Thymus (tissue), 11 donors: ENCODE measurements around the gene RABGAP1L. TPM values are rescaled to one million over a fixed set of nuclear protein-coding genes. Genes with fewer than 3 reads are reported as not detected.
A peak's percentile ranks its signal among the peaks of the same experiment; 100 is the strongest.

ENCODE experiments used
- DNase-seq, 9 donors: peaks; one replicate each; pipeline ENCODE4 v3.0.0-alpha.2; 2013; ENCODE audit warnings: low spot score in 9 of 9, low read depth in 6 of 9, missing footprints in 1 of 9
- H3K27ac ChIP-seq, 2 donors: one replicate each; pipeline ENCODE4 v1.5.1; 2013; ENCODE audit warnings: control low read depth in 1 of 2, low read depth in 1 of 2, low read length in 1 of 2, mild to moderate bottlenecking in 1 of 2, moderate library complexity in 1 of 2
- H3K27me3 ChIP-seq, 2 donors: one replicate each; pipeline ENCODE4 v1.5.1; 2013; ENCODE audit warnings: low read length in 1 of 2; ENCODE audit not compliant: control insufficient read depth in 2 of 2, insufficient read depth in 1 of 2
- H3K36me3 ChIP-seq, 2 donors: one replicate each; pipeline ENCODE4 v1.5.1; 2013; ENCODE audit warnings: low read length in 1 of 2, mild to moderate bottlenecking in 1 of 2, moderate library complexity in 1 of 2; ENCODE audit not compliant: control insufficient read depth in 2 of 2, insufficient read depth in 2 of 2
- H3K4me1 ChIP-seq, 2 donors: one replicate each; pipeline ENCODE4 v1.5.1; 2013; ENCODE audit warnings: low read length in 2 of 2; ENCODE audit not compliant: control insufficient read depth in 2 of 2, insufficient read depth in 2 of 2
- H3K4me3 ChIP-seq, 2 donors: one replicate each; pipeline ENCODE4 v1.5.1; 2013; ENCODE audit warnings: low read length in 2 of 2, control low read depth in 1 of 2, mild to moderate bottlenecking in 1 of 2
- H3K9me3 ChIP-seq, 2 donors: one replicate each; pipeline ENCODE4 v1.5.1; 2013; ENCODE audit warnings: low read length in 1 of 2, mild to moderate bottlenecking in 1 of 2; ENCODE audit not compliant: control insufficient read depth in 2 of 2, insufficient read depth in 1 of 2
- WGBS: extraction: QIAGEN DNeasy Blood & Tissue Kit; methylation state at CpG from one replicate; pipeline ENCODE4 v1.1.7; 2013; 5-methylcytosine and 5-hydroxymethylcytosine counted together
- polyA plus RNA-seq: library from polyadenylated mRNA; stranded (reverse); fragments of 200-250 nt; gene quantifications from one replicate; pipeline ENCODE4 v1.2.3, GENCODE V29; 2013
- total RNA-seq: library from RNA; stranded (reverse); fragments of 120-200 nt; gene quantifications from one replicate; pipeline ENCODE4 v1.2.4, GENCODE V29; 2013
- donor health status: healthy.

Gene RABGAP1L
- total and polyA plus RNA-seq, 2 donors = 30.6 to 37.4 TPM

DNA sequence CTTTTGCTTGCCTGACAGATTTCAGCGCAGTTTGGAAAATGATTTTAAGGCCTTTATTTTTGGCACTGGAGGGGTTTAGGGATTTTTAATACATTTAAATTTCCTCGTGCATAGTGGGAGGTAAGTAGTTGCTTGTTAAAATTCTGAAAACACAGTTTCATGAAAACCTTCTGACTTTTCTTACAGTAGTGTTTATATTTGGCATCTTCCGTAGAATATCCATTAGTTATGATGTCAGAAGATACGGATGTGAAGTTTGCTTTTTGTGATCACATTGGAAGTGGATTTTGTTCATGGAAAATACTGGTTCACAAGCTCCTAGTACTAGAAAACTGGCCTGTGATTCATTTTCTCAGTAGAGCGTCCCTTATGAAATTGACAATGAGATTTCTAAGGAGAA, 1.3 kb downstream of the RABGAP1L start:
- no peaks in the 10 kb centered on the region for H3K9me3 ChIP-seq
- WGBS = 95% methylated on average over 5 of the region's 5 CpGs
- H3K27ac ChIP-seq = no peak overlapping the region
- H3K27me3 ChIP-seq = no peaks in the 10 kb centered on the region
- H3K4me3 ChIP-seq = peak overlapping the region; percentile 90 to 96
- DNase-seq = no peak
- peaks cover 10 to 12% of the 10 kb centered on the region in 2 donors for H3K4me1 ChIP-seq
- H3K36me3 ChIP-seq = no peaks in the 10 kb centered on the region

GRCh38 chr1:174161813-174162212, 2.5 kb downstream of the RABGAP1L start:
- H3K4me3 ChIP-seq = no peak overlapping the region
- peaks cover 10 to 12% of the 10 kb centered on the region in 2 donors for H3K4me1 ChIP-seq
- H3K27me3 ChIP-seq = no peaks in the 10 kb centered on the region
- H3K9me3 ChIP-seq = no peaks in the 10 kb centered on the region
- 96% methylated on average over 6 of the region's 6 CpGs for WGBS
- no peak for DNase-seq
- no peak overlapping the region for H3K27ac ChIP-seq
- no peaks in the 10 kb centered on the region for H3K36me3 ChIP-seq

- WGBS = 100% methylated on average over 2 of the region's 2 CpGs
These were observed 5.5 kb downstream of the RABGAP1L start for GRCh38 chr1:174164826-174165225.

DNA sequence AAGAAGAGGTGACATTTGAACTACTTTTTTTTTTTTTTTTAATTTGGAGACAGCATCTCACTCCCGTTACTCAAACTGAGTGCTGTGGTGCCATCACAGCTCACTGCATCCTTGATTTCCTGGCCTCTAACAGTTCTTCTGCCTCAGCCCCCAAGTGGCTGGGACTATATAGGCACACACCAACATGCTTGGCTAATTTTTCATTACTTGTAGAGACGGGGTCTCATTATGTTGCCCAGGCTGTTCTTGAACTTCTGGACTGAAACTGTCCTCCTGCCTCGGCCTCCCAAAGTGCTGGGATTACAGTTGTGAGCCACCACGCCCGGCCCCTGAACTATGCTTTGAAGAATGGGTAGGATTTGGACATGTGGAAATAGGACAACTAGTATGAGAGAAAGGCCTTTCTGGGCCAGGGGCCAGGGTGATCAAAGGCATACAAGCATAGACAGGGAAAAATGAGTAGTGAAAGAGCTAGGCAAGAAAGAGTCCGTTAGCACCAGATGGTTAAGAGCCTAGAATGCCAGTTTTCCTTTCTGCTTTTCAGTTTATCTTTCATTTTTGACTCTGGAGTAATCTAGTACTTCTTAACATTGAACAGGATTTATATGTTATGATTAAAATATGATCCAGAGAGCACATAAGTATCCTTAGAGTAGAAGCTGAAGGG, 6.3 kb downstream of the RABGAP1L start:
- Histone ChIP-seq H3K4me3 (no peak overlapping the region), H3K27me3 (no peaks in the 10 kb centered on the region), H3K36me3 (no peaks in the 10 kb centered on the region), H3K4me1 (peaks cover 0 to under 1% of the 10 kb centered on the region in 2 donors), H3K27ac (no peak overlapping the region), H3K9me3 (no peaks in the 10 kb centered on the region)
- 94% methylated on average over 6 of the region's 6 CpGs for WGBS
- DNase-seq = no peak

More at GRCh38 chr1:174164826-174165225, 5.5 kb downstream of the RABGAP1L start:
- Histone ChIP-seq H3K4me1 (peaks cover 6 to 8% of the 10 kb centered on the region in 2 donors), H3K9me3 (no peaks in the 10 kb centered on the region), H3K27ac (no peak overlapping the region), H3K27me3 (no peaks in the 10 kb centered on the region), H3K4me3 (no peak overlapping the region), H3K36me3 (no peaks in the 10 kb centered on the region)
- no peak for DNase-seq

DNA sequence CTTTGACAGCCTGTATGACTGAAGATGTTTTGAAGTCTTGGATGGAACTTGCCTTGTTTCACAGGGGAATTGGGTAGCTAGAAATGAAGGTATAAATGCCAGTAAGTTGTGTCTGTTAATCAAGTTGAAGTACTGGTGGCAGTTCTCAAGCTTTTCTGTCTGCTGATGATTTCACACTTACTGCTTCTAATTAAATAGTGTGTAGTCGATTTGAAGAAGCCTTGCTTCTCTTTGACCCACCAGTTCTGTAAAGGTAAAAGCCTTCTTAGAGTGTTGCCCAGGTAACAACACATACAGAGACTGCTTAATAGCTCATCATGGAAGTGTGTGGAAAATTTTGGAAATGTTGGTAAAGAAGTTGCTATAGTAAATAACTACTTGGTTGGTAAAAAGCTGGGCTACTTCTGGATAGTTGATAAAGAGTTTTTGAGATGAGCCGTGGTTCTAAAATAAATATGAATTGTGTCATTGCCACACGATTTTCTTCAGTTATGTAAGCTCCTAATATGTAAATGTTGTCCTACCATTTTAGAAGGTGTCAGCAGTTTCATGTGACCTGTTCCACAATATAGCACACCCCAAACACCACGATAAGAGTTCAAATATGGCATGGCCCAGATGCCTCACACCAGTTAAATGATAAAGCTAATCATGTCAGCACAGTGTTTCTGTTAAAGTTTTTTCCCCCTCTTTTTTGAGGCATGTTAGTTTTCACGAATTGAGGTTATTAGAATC, 7.4 kb downstream of the RABGAP1L start:
- Histone ChIP-seq H3K27me3 (no peaks in the 10 kb centered on the region), H3K4me3 (no peak overlapping the region), H3K36me3 (no peaks in the 10 kb centered on the region), H3K27ac (no peak overlapping the region), H3K9me3 (no peaks in the 10 kb centered on the region), H3K4me1 (no peaks in the 10 kb centered on the region)
- 96% methylated on average over 5 of the region's 5 CpGs for WGBS
- no peak for DNase-seq

- Histone ChIP-seq H3K27ac (no peak overlapping the region), H3K36me3 (no peaks in the 10 kb centered on the region), H3K4me1 (no peaks in the 10 kb centered on the region), H3K4me3 (no peak overlapping the region), H3K9me3 (no peaks in the 10 kb centered on the region), H3K27me3 (no peaks in the 10 kb centered on the region)
- WGBS = 97% methylated on average over 2 of the region's 2 CpGs
- DNase-seq = no peak
These were observed 8.0 kb downstream of the RABGAP1L start for GRCh38 chr1:174167265-174167803.

- no peak for DNase-seq
- H3K4me3 ChIP-seq = no peak overlapping the region
- H3K27ac ChIP-seq = no peak overlapping the region
- H3K36me3 ChIP-seq = no peaks in the 10 kb centered on the region
- H3K4me1 ChIP-seq = no peaks in the 10 kb centered on the region
- WGBS = 96% methylated on average over 3 of the region's 3 CpGs
- no peaks in the 10 kb centered on the region for H3K27me3 ChIP-seq
- no peaks in the 10 kb centered on the region for H3K9me3 ChIP-seq
These were observed 10.0 kb downstream of the RABGAP1L start for GRCh38 chr1:174169342-174169741.

GRCh38 chr1:174171073-174171472, 11.8 kb downstream of the RABGAP1L start:
- DNase-seq = no peak
- H3K27me3 ChIP-seq = no peaks in the 10 kb centered on the region
- no peak overlapping the region for H3K4me3 ChIP-seq
- H3K27ac ChIP-seq = no peak overlapping the region
- H3K36me3 ChIP-seq = no peaks in the 10 kb centered on the region
- no peaks in the 10 kb centered on the region for H3K9me3 ChIP-seq
- no peaks in the 10 kb centered on the region for H3K4me1 ChIP-seq
- WGBS = 97% methylated on average over 1 of the region's 1 CpG
